ENCODE data around the gene R3HDM4. TPM values are rescaled to one million over a fixed set of nuclear protein-coding genes. Genes with fewer than 3 reads are reported as not detected.

R3HDM4 gene
- total and polyA plus RNA-seq, 2 donors (not counting 3 experiments of a cell fraction or from before 2014, with no cell fraction given) = 51.8 to 53.9 TPM

- H3K79me2 ChIP-seq (ENCODE audit: control insufficient read depth, insufficient read depth, low read length) = no peaks in the 10 kb centered on the region
- no peaks in the 10 kb centered on the region for H3K9me3 ChIP-seq (replicated peaks; ENCODE audit: control insufficient read depth, insufficient read depth, low read length)
- DNase-seq (ENCODE audit: low read depth, low spot score) (no peak), FAIRE-seq (no peak)
- ChIA-PET CTCF (no interaction called here), POLR2A (no interaction called here)
- H3K9ac ChIP-seq (replicated peaks; ENCODE audit: extremely low read depth, insufficient read depth, low read length) = no peak overlapping the region
- peaks cover 9% of the 10 kb centered on the region for H3K4me1 ChIP-seq (ENCODE audit: control insufficient read depth, extremely low read depth, insufficient read depth, low read length)
- no peak for TF ChIP-seq POLR2AphosphoS5 (IDR thresholded peaks at IDR 0.05; ENCODE audit: insufficient read depth, low read depth, low read length)
- TF ChIP-seq MAX (IDR thresholded peaks at IDR 0.05; ENCODE audit: insufficient read depth, insufficient read length) = no peak
- TF ChIP-seq FOS (IDR thresholded peaks at IDR 0.05; ENCODE audit: borderline replicate concordance, insufficient read depth, low read length) = no peak
- TF ChIP-seq JUN (IDR thresholded peaks at IDR 0.05; ENCODE audit: borderline replicate concordance, insufficient read depth, insufficient read length, low read depth) = no peak
- TF ChIP-seq CTCF (IDR thresholded peaks at IDR 0.05; ENCODE audit: extremely low read depth in 1 of 2, insufficient read depth in 1 of 2, low read depth in 1 of 2, low read length in 2 of 2) = no peak
- TF ChIP-seq GATA2 (IDR thresholded peaks at IDR 0.05; ENCODE audit: insufficient read depth, insufficient read length, low read depth, low read length) = no peak
- no peak for TF ChIP-seq POLR2A (IDR thresholded peaks at IDR 0.05; ENCODE audit: low read depth, low read length)
- TF ChIP-seq MYC (IDR thresholded peaks at IDR 0.05; ENCODE audit: low read depth, low read length) = no peak
- TF ChIP-seq EZH2 (IDR thresholded peaks at IDR 0.05; ENCODE audit: borderline replicate concordance, low read depth, low read length, severe bottlenecking) = no peak
- H4K20me1 ChIP-seq (replicated peaks; ENCODE audit: control insufficient read depth, extremely low read depth, insufficient read depth, low read length) = no peaks in the 10 kb centered on the region
- intact Hi-C loops (cut with micrococcal nuclease) (no loop called here), dilution Hi-C loops (cut with MboI; ENCODE audit: extremely low pct_ligation_motif_present, low sequenced_read_pairs) (no loop called here)
- H3K27me3 ChIP-seq (ENCODE audit: control insufficient read depth in 2 of 2, insufficient read depth in 2 of 2, low read length in 2 of 2) = no peaks in the 10 kb centered on the region
- no TSS peak for BruUV-seq (replicated peaks)
- H3K27ac ChIP-seq (ENCODE audit: insufficient read depth, low read depth, low read length) = no peak overlapping the region
- no peak overlapping the region for H3K4me3 ChIP-seq (replicated peaks in 1 of 3; ENCODE audit: insufficient read depth in 1 of 3, low read depth in 1 of 3, low read length in 3 of 3)
- H3K36me3 ChIP-seq (ENCODE audit: control insufficient read depth in 2 of 2, extremely low read depth in 1 of 2, insufficient read depth in 2 of 2, low read length in 2 of 2) = peaks cover 0 to 13% of the 10 kb centered on the region in 2 experiments
- no peaks in the 10 kb centered on the region for H3K9me1 ChIP-seq (replicated peaks; ENCODE audit: control insufficient read depth, extremely low read depth, insufficient read depth, low read length)
- H3K4me2 ChIP-seq (ENCODE audit: insufficient read depth, low read length) = no peak overlapping the region
- no peak overlapping the region for H2AFZ ChIP-seq (ENCODE audit: low read depth, low read length)
Observed at GRCh38 chr19:870314-870713, 42.7 kb downstream of the R3HDM4 start.

All from endothelial cell of umbilical vein (primary cell).